Osteocyte (in vitro differentiated cells): ENCODE data around the gene TACC2. TPM values are rescaled to one million over a fixed set of nuclear protein-coding genes. Genes with fewer than 3 reads are reported as not detected.

ENCODE experiments used
- DNase-seq: peaks from one replicate; pipeline ENCODE4 v3.0.0; 2021; ENCODE audit warnings: mixed read lengths; ENCODE audit not compliant: unreplicated experiment; ENCODE audit errors: extremely low spot score
- H3K27ac Mint-ChIP-seq: one replicate; pipeline ENCODE4 v1.8.0; 2021; ENCODE audit warnings: mild to moderate bottlenecking, mixed read lengths; ENCODE audit not compliant: unreplicated experiment
- H3K27me3 Mint-ChIP-seq: one replicate; pipeline ENCODE4 v1.8.0; 2021; ENCODE audit warnings: mixed read lengths; ENCODE audit not compliant: unreplicated experiment
- H3K36me3 Mint-ChIP-seq: one replicate; pipeline ENCODE4 v1.8.0; 2021; ENCODE audit warnings: mixed read lengths; ENCODE audit not compliant: unreplicated experiment
- H3K4me1 Mint-ChIP-seq: one replicate; pipeline ENCODE4 v1.8.0; 2021; ENCODE audit warnings: mixed read lengths; ENCODE audit not compliant: unreplicated experiment
- H3K4me3 Mint-ChIP-seq: one replicate; pipeline ENCODE4 v1.8.0; 2021; ENCODE audit warnings: mild to moderate bottlenecking, moderate library complexity, mixed read lengths; ENCODE audit not compliant: unreplicated experiment
- H3K9me3 Mint-ChIP-seq: one replicate; pipeline ENCODE4 v1.8.0; 2021; ENCODE audit warnings: mixed read lengths; ENCODE audit not compliant: unreplicated experiment
- total RNA-seq: library from RNA; stranded (reverse); gene quantifications from 2 replicates; pipeline ENCODE4 v1.2.1, GENCODE V29; 2021
- TF ChIP-seq, protein P1 (sequence below): fragments of 200-600 bp; sonication (generic); IDR thresholded peaks from 2 replicates; pipeline ENCODE4 v1.5.0; 2021; ENCODE audit warnings: antibody characterized with exemption, mild to moderate bottlenecking, moderate library complexity

Gene TACC2
- total RNA-seq, 1 donor from 2014 or later = 64.2 TPM

DNA sequence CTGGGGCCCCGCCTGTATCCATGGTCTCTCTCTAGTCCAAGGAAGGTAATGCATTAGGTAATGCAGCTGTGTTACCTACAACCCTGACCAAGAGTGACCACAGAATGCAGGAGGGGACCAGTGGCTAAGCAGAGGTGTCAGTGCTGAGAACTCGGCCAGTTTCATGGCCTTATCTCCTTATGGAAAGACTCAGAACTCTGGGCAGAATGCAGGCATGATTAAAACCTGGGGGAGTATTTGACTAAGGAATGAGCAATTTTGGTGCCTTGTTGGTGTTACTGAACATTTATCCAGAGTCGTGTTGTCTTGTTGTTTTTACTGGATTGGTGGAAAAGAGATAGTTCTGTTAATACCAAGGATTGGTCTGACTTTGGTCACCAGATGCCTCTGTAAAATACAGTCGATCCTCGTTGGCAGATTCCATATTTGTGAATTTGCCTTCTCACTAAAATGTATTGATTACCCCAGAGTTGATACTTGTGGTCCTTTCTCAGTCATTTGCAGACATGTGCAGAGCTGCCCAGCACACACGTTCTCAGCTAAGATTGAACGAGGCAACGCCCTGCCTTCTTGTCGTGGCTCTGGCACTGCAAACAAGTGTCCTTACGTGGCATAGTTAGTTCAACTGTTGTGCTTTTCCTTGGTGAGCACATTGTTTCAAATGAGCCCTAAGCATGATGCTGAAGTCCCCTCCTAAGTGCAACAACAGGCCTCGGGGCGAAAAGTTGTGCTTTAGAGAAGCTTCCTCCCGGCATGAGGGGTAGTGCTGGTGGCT, 146.5 kb downstream of the TACC2 start:
- Mint-ChIP-seq H3K27me3 (no peaks in the 10 kb centered on the region), H3K36me3 (peaks cover 24% of the 10 kb centered on the region), H3K9me3 (no peaks in the 10 kb centered on the region), H3K4me3 (no peak overlapping the region), H3K27ac (no peak overlapping the region), H3K4me1 (peaks cover 65% of the 10 kb centered on the region)
- DNase-seq = no peak
- TF ChIP-seq, protein P1, sequence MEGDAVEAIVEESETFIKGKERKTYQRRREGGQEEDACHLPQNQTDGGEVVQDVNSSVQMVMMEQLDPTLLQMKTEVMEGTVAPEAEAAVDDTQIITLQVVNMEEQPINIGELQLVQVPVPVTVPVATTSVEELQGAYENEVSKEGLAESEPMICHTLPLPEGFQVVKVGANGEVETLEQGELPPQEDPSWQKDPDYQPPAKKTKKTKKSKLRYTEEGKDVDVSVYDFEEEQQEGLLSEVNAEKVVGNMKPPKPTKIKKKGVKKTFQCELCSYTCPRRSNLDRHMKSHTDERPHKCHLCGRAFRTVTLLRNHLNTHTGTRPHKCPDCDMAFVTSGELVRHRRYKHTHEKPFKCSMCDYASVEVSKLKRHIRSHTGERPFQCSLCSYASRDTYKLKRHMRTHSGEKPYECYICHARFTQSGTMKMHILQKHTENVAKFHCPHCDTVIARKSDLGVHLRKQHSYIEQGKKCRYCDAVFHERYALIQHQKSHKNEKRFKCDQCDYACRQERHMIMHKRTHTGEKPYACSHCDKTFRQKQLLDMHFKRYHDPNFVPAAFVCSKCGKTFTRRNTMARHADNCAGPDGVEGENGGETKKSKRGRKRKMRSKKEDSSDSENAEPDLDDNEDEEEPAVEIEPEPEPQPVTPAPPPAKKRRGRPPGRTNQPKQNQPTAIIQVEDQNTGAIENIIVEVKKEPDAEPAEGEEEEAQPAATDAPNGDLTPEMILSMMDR = no peak

DNA sequence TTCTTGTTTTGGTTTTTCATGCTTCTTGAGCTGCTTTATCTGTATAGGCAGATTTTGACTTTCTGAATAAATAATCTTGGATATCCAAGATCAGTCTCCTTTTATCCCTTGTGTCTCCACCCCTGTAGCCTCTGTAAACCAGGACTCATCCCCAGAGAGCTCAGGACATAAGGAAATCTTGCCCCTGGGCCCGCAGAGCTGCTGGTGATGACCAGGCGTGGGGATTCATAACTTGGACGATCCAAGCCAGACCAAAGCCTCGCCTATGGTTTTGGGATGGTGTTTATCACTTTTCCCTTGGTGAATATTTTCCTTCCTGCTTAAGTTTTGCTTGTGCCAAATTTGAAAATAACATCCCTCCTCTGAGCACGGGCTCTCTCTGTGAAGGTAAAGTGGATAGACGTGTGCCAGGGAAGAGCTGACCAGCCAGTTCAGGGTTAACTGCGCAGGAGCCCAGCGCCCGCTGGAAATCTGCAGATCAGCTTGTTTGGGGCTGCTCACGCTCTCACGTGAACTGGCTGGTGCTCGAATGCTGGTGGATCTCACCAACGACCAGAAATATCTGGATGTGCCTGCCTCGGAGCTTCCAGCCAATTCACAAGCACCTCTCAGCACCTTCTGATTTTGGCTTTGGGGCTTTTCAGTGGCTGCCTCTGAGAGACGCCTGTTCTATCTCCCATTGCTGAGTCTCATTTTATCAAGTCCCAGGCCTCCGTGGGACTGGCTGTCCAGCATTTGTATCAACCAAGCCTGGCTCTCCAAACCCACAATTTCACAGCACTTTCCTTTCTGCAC, 150.1 kb downstream of the TACC2 start:
- TF ChIP-seq, protein P1 = no peak
- H3K36me3 Mint-ChIP-seq = peaks cover 13% of the 10 kb centered on the region
- peak overlapping the region; percentile 8 for H3K4me3 Mint-ChIP-seq
- no peaks in the 10 kb centered on the region for H3K9me3 Mint-ChIP-seq
- peaks cover 70% of the 10 kb centered on the region for H3K4me1 Mint-ChIP-seq
- DNase-seq = no peak
- H3K27ac Mint-ChIP-seq = peak overlapping the region; percentile 97
- H3K27me3 Mint-ChIP-seq = no peaks in the 10 kb centered on the region

DNA sequence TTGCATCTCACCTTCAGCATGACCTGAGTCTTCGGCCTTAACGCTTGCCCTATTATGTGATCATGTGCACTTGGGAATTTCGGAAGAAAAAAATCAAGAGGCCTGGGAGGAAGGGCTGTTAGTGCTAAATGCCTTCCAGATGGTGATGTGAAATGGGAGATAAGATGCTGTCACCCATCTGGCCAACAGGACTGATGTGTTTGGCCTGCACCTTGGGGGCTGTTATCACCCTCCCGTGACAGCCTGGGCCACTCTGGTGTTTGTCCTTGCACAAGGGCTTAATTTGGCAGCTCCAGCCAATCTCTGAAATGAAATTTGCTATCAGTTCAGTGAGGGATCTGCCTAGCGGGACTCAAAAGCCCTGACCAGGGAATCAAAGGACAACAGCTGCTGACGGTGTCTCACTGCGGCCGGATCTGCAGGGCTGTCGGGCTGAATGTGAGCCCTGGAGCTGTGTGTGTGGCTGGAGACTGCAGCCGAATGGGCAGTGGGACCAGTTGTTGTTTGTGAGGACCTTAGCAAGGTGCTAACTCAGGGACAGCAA, 150.7 kb downstream of the TACC2 start:
- TF ChIP-seq, protein P1 = no peak
- no peak for DNase-seq
- peaks cover 15% of the 10 kb centered on the region for H3K36me3 Mint-ChIP-seq
- peak overlapping the region; percentile 97 for H3K27ac Mint-ChIP-seq
- no peaks in the 10 kb centered on the region for H3K9me3 Mint-ChIP-seq
- peak overlapping the region; percentile 8 for H3K4me3 Mint-ChIP-seq
- H3K27me3 Mint-ChIP-seq = no peaks in the 10 kb centered on the region
- peaks cover 74% of the 10 kb centered on the region for H3K4me1 Mint-ChIP-seq

DNA sequence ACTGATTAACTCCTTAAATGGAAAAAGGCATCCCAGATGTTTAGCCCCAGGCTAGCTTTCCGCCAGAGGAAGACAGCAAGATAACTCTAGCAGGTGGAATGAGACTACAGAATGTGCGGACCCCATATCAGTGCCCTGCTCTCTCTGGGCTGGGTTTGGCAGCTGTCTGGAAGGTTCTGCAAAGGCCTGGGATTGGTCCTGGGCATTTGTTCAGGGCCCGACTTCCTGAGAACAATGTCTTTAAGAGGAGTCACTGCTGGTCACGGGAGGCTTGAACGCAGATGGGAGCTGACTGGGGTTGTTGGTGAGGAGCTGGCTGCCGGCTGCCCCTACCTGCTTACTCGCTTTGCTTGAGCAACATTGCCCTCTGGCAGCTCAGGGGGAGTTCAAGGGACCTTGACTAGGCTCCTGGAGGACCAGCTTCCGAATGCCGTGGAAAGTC, 151.5 kb downstream of the TACC2 start:
- Mint-ChIP-seq H3K9me3 (peaks cover 4% of the 10 kb centered on the region), H3K4me1 (peaks cover 76% of the 10 kb centered on the region), H3K27ac (peak overlapping the region; percentile 97), H3K36me3 (peaks cover 17% of the 10 kb centered on the region), H3K27me3 (no peaks in the 10 kb centered on the region), H3K4me3 (peak overlapping the region; percentile 2)
- DNase-seq = no peak
- TF ChIP-seq, protein P1 = no peak
